Measurements from ENCODE around the gene SV2B.

SV2B gene

GRCh38 chr15:91072161-91072560 lies 27.9 kb upstream of the SV2B start:
- Histone ChIP-seq H3K27me3 (ENCODE audit: insufficient read depth, poor library complexity, severe bottlenecking) (peaks cover 3% of the 10 kb centered on the region), H3K27ac (replicated peaks) (no peak overlapping the region), H3K4me3 (replicated peaks; ENCODE audit: insufficient read depth, low read length) (no peak overlapping the region)
- TF ChIP-seq SPI1 (IDR thresholded peaks at IDR 0.05; ENCODE audit: borderline replicate concordance, low read depth): peak; percentile 36
- no peak for TF ChIP-seq POLR2AphosphoS5 (IDR thresholded peaks at IDR 0.05; ENCODE audit: low read depth)
- DNase-seq (ENCODE audit: low read depth in 1 of 2, low spot score in 1 of 2): no peak

- no peak for DNase-seq (ENCODE audit: low read depth in 1 of 2, low spot score in 1 of 2)
- Histone ChIP-seq H3K4me3 (replicated peaks; ENCODE audit: insufficient read depth, low read length) (no peak overlapping the region), H3K27ac (replicated peaks) (no peak overlapping the region), H3K27me3 (ENCODE audit: insufficient read depth, poor library complexity, severe bottlenecking) (peaks cover 3% of the 10 kb centered on the region)
- no peak for TF ChIP-seq CTCF (IDR thresholded peaks at IDR 0.05; ENCODE audit: insufficient read depth, low read length)
- no peak for TF ChIP-seq REST (IDR thresholded peaks at IDR 0.05; ENCODE audit: insufficient replicate concordance, low read depth)
- TF ChIP-seq POLR2AphosphoS5 (IDR thresholded peaks at IDR 0.05; ENCODE audit: low read depth): no peak
- no peak for TF ChIP-seq SPI1 (IDR thresholded peaks at IDR 0.05; ENCODE audit: borderline replicate concordance, low read depth)
- no peak for TF ChIP-seq GABPA (IDR thresholded peaks at IDR 0.05; ENCODE audit: low read depth)
These were observed 27.0 kb upstream of the SV2B start for GRCh38 chr15:91073077-91073476.

GRCh38 chr15:91073768-91074167 lies 26.3 kb upstream of the SV2B start:
- DNase-seq (ENCODE audit: low read depth in 1 of 2, low spot score in 1 of 2): no peak
- TF ChIP-seq REST (IDR thresholded peaks at IDR 0.05; ENCODE audit: insufficient replicate concordance, low read depth) (no peak), GABPA (IDR thresholded peaks at IDR 0.05; ENCODE audit: low read depth) (no peak), SPI1 (IDR thresholded peaks at IDR 0.05; ENCODE audit: borderline replicate concordance, low read depth) (no peak)
- H3K27me3 ChIP-seq (ENCODE audit: insufficient read depth, poor library complexity, severe bottlenecking): peaks cover 3% of the 10 kb centered on the region

GRCh38 chr15:91075739-91076138 lies 24.3 kb upstream of the SV2B start:
- Histone ChIP-seq H3K27ac (replicated peaks) (no peak overlapping the region), H3K4me3 (replicated peaks; ENCODE audit: insufficient read depth, low read length) (no peak overlapping the region), H3K27me3 (ENCODE audit: insufficient read depth, poor library complexity, severe bottlenecking) (peaks cover 3% of the 10 kb centered on the region)
- TF ChIP-seq CTCF (IDR thresholded peaks at IDR 0.05; ENCODE audit: insufficient read depth, low read length) (no peak), GABPA (IDR thresholded peaks at IDR 0.05; ENCODE audit: low read depth) (no peak), POLR2AphosphoS5 (IDR thresholded peaks at IDR 0.05; ENCODE audit: low read depth) (no peak), REST (IDR thresholded peaks at IDR 0.05; ENCODE audit: insufficient replicate concordance, low read depth) (no peak), SPI1 (IDR thresholded peaks at IDR 0.05; ENCODE audit: borderline replicate concordance, low read depth) (peak; percentile 36; the same call in 1 of the 2 replicates)
- DNase-seq (ENCODE audit: low read depth in 1 of 2, low spot score in 1 of 2): no peak

More at GRCh38 chr15:91073768-91074167, 26.3 kb upstream of the SV2B start:
- no peak overlapping the region for H3K4me3 ChIP-seq (replicated peaks; ENCODE audit: insufficient read depth, low read length)
- no peak overlapping the region for H3K27ac ChIP-seq (replicated peaks)

Data from HL-60 (cell line).